ENCODE data around the gene VSIG10L. TPM values are rescaled to one million over a fixed set of nuclear protein-coding genes. Genes with fewer than 3 reads are reported as not detected.

Gene VSIG10L
- total RNA-seq, 1 donor from 2014 or later = 1.5 TPM

- Histone ChIP-seq H3K36me3 (ENCODE audit: control insufficient read depth, insufficient read depth, low read length) (no peaks in the 10 kb centered on the region), H3K4me3 (ENCODE audit: low read depth, low read length) (no peak overlapping the region), H3K27me3 (ENCODE audit: control insufficient read depth, insufficient read depth, low read length) (peaks cover 14% of the 10 kb centered on the region)
- TF ChIP-seq CTCF (IDR thresholded peaks at IDR 0.05; ENCODE audit: insufficient read depth, low read length, poor library complexity, severe bottlenecking) = no peak
- no peak for DNase-seq (ENCODE audit: low read depth)
Observed at GRCh38 chr19:51342631-51343569, 961 bp upstream of the VSIG10L start.

GRCh38 chr19:51341066-51341465, 873 bp downstream of the VSIG10L start:
- no peak for DNase-seq (ENCODE audit: low read depth)
- Histone ChIP-seq H3K4me3 (ENCODE audit: low read depth, low read length) (no peak overlapping the region), H3K36me3 (ENCODE audit: control insufficient read depth, insufficient read depth, low read length) (no peaks in the 10 kb centered on the region), H3K27me3 (ENCODE audit: control insufficient read depth, insufficient read depth, low read length) (peaks cover 14% of the 10 kb centered on the region)
- no peak for TF ChIP-seq CTCF (IDR thresholded peaks at IDR 0.05; ENCODE audit: insufficient read depth, low read length, poor library complexity, severe bottlenecking)

- no peak for TF ChIP-seq CTCF (IDR thresholded peaks at IDR 0.05; ENCODE audit: insufficient read depth, low read length, poor library complexity, severe bottlenecking)
- peak overlapping the region; percentile 73 for H3K4me3 ChIP-seq (ENCODE audit: low read depth, low read length)
- H3K36me3 ChIP-seq (ENCODE audit: control insufficient read depth, insufficient read depth, low read length) = no peaks in the 10 kb centered on the region
- DNase-seq (ENCODE audit: low read depth) = peak; percentile 83
- peaks cover 14% of the 10 kb centered on the region for H3K27me3 ChIP-seq (ENCODE audit: control insufficient read depth, insufficient read depth, low read length)
Observed at GRCh38 chr19:51339687-51340656, 2.0 kb downstream of the VSIG10L start.

GRCh38 chr19:51339313-51339686, 2.6 kb downstream of the VSIG10L start:
- Histone ChIP-seq H3K27me3 (ENCODE audit: control insufficient read depth, insufficient read depth, low read length) (peaks cover 14% of the 10 kb centered on the region), H3K4me3 (ENCODE audit: low read depth, low read length) (peak overlapping the region; percentile 73), H3K36me3 (ENCODE audit: control insufficient read depth, insufficient read depth, low read length) (no peaks in the 10 kb centered on the region)
- DNase-seq (ENCODE audit: low read depth) = no peak
- no peak for TF ChIP-seq CTCF (IDR thresholded peaks at IDR 0.05; ENCODE audit: insufficient read depth, low read length, poor library complexity, severe bottlenecking)

- Histone ChIP-seq H3K4me3 (ENCODE audit: low read depth, low read length) (peak overlapping the region; percentile 73), H3K27me3 (ENCODE audit: control insufficient read depth, insufficient read depth, low read length) (peaks cover 14% of the 10 kb centered on the region), H3K36me3 (ENCODE audit: control insufficient read depth, insufficient read depth, low read length) (no peaks in the 10 kb centered on the region)
- no peak for DNase-seq (ENCODE audit: low read depth)
- peak; percentile 79 for TF ChIP-seq CTCF (IDR thresholded peaks at IDR 0.05; ENCODE audit: insufficient read depth, low read length, poor library complexity, severe bottlenecking)
Observed at GRCh38 chr19:51338563-51339312, 3.2 kb downstream of the VSIG10L start.

Data from kidney epithelial cell (primary cell).